HCT116 (cell line): ENCODE data around the gene SH2D1B.

Experiments used
- EZH2 ChIP-seq: fragments of 200-600 bp; sonication (generic); IDR thresholded peaks from 2 replicates; pipeline ENCODE4 v1.6.1; 2017; ENCODE audit warnings: antibody characterized with exemption, mixed run types
- FOSL1 ChIP-seq: IDR thresholded peaks from 2 replicates; pipeline ENCODE4 v1.6.1; 2012; ENCODE audit warnings: low read depth
- POLR2A ChIP-seq: IDR thresholded peaks from 2 replicates; pipeline ENCODE4 v1.7.0; 2011; ENCODE audit warnings: borderline replicate concordance; ENCODE audit not compliant: insufficient read depth, insufficient read length; ENCODE audit errors: extremely low read depth
- REST ChIP-seq: IDR thresholded peaks from 2 replicates; pipeline ENCODE4 v1.6.1; 2012; ENCODE audit warnings: low read depth
- YY1 ChIP-seq: IDR thresholded peaks from 2 replicates; pipeline ENCODE4 v1.6.1; 2011; ENCODE audit warnings: low read length, low read depth, moderate library complexity, mild to moderate bottlenecking; ENCODE audit not compliant: insufficient replicate concordance; ENCODE audit errors: extremely low read depth
- TF ChIP-seq, protein P1 (sequence below), 3 experiments: fragments of 200-600 bp in 1 of 3; sonication (generic) in 1 of 3; IDR thresholded peaks in 2 of 3; conservative IDR thresholded peaks in 1 of 3; 2 replicates each; pipeline ENCODE4 v1.5.1; 2012 to 2017; ENCODE audit warnings: low read depth in 2 of 3, low read length in 2 of 3, antibody characterized with exemption in 1 of 3, borderline replicate concordance in 1 of 3, control low read depth in 1 of 3, mild to moderate bottlenecking in 1 of 3, mixed read lengths in 1 of 3, mixed run types in 1 of 3, moderate library complexity in 1 of 3; ENCODE audit not compliant: insufficient read depth in 1 of 3

GRCh38 chr1:162430583-162430982 lies 18.6 kb upstream of the SH2D1B start:
- TF ChIP-seq, protein P1, sequence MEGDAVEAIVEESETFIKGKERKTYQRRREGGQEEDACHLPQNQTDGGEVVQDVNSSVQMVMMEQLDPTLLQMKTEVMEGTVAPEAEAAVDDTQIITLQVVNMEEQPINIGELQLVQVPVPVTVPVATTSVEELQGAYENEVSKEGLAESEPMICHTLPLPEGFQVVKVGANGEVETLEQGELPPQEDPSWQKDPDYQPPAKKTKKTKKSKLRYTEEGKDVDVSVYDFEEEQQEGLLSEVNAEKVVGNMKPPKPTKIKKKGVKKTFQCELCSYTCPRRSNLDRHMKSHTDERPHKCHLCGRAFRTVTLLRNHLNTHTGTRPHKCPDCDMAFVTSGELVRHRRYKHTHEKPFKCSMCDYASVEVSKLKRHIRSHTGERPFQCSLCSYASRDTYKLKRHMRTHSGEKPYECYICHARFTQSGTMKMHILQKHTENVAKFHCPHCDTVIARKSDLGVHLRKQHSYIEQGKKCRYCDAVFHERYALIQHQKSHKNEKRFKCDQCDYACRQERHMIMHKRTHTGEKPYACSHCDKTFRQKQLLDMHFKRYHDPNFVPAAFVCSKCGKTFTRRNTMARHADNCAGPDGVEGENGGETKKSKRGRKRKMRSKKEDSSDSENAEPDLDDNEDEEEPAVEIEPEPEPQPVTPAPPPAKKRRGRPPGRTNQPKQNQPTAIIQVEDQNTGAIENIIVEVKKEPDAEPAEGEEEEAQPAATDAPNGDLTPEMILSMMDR (IDR thresholded peaks at IDR 0.05 in 2 of 3, conservative IDR thresholded peaks at IDR 0.05 in 1 of 3; ENCODE audit: borderline replicate concordance in 1 of 3, insufficient read depth in 1 of 3, low read depth in 2 of 3, low read length in 2 of 3) = no peak
- TF ChIP-seq FOSL1 = no peak
- TF ChIP-seq POLR2A = no peak
- no peak for TF ChIP-seq REST
- no peak for TF ChIP-seq YY1
- no peak for TF ChIP-seq EZH2
